Measurements from ENCODE around the gene RIN3. TPM values are rescaled to one million over a fixed set of nuclear protein-coding genes. Genes with fewer than 3 reads are reported as not detected.

Gene RIN3
- total and polyA plus RNA-seq, 10 of the 15 experiments (the other 5 are each of a cell fraction or from before 2014, with no cell fraction given) = 0.91 to 23.3 (median 6.3) TPM

- no peak for DNase-seq (ENCODE audit: low read depth, low spot score)
Measured at GRCh38 chr14:92733007-92733406, 219.4 kb downstream of the RIN3 start.

More at GRCh38 chr14:92733007-92733406, 219.4 kb downstream of the RIN3 start:
- RAD21 ChIA-PET (ENCODE audit: unreplicated experiment) = interaction anchor here (0.7 to 1.0 kb wide), 2 partner anchors 27 to 349 kb away, joined by 3 to 4 read pairs; no protein-coding TSS in a partner anchor
- Histone ChIP-seq H3K4me1 (ENCODE audit: control insufficient read depth, insufficient read depth, low read length) (peaks cover 19% of the 10 kb centered on the region), H2AFZ (ENCODE audit: control insufficient read depth, low read depth, low read length) (no peak overlapping the region), H3K27ac (ENCODE audit: control insufficient read depth, insufficient read depth) (no peak overlapping the region), H3K79me2 (ENCODE audit: control insufficient read depth, insufficient read depth, low read length) (no peaks in the 10 kb centered on the region; the same call in 1 of the 2 replicates), H3K4me3 (no peak overlapping the region), H3K9ac (ENCODE audit: control insufficient read depth, insufficient read depth, low read length) (no peak overlapping the region), H3K36me3 (ENCODE audit: control insufficient read depth in 2 of 2, insufficient read depth in 2 of 2, low read length in 1 of 2) (peaks cover 1% of the 10 kb centered on the region in 2 experiments; a peak in 3 of 4 replicates), H3K9me3 (replicated peaks; ENCODE audit: control insufficient read depth, insufficient read depth, low read length) (peaks cover 6% of the 10 kb centered on the region; the same call in 2 of the 3 replicates), H3K4me2 (ENCODE audit: control insufficient read depth, insufficient read depth) (no peak overlapping the region), H3K27me3 (replicated peaks in 1 of 2; ENCODE audit: control insufficient read depth in 2 of 2, insufficient read depth in 2 of 2, low read length in 1 of 2) (no peaks in the 10 kb centered on the region), H4K20me1 (ENCODE audit: control insufficient read depth, insufficient read depth) (no peaks in the 10 kb centered on the region)
- no peak for ATAC-seq
- no TSS peak for BruUV-seq (replicated peaks)
- 97% methylated on average over 4 of the region's 4 CpGs for whole genome bisulfite sequencing (ENCODE audit: insufficient coverage, insufficient replicate concordance, low lambda C conversion rate, missing lambda C conversion rate)
- TF ChIP-seq E2F8 (IDR thresholded peaks at IDR 0.05; ENCODE audit: low read depth, partially characterized antibody) = no peak
- no peak for TF ChIP-seq HDGF (IDR thresholded peaks at IDR 0.05)
- no peak for TF ChIP-seq MYC (IDR thresholded peaks at IDR 0.05; ENCODE audit: insufficient read depth, insufficient read length, insufficient replicate concordance, low read length, severe bottlenecking)
- no peak for TF ChIP-seq BACH1 (IDR thresholded peaks at IDR 0.05; ENCODE audit: borderline replicate concordance)
- no peak for TF ChIP-seq MTA3 (IDR thresholded peaks at IDR 0.05; ENCODE audit: borderline replicate concordance, low read length)
- no peak for TF ChIP-seq NR2F1 (conservative IDR thresholded peaks at IDR 0.05)
- TF ChIP-seq NKRF (conservative IDR thresholded peaks at IDR 0.05) = no peak
- no peak for TF ChIP-seq ZNF24 (IDR thresholded peaks at IDR 0.05)
- no peak for TF ChIP-seq HCFC1 (IDR thresholded peaks at IDR 0.05; ENCODE audit: low read length)
- TF ChIP-seq NBN (IDR thresholded peaks at IDR 0.05) = no peak
- TF ChIP-seq SKIL (IDR thresholded peaks at IDR 0.05; ENCODE audit: low read depth, poor library complexity, severe bottlenecking) = no peak
- TF ChIP-seq EZH2 (IDR thresholded peaks at IDR 0.05; ENCODE audit: borderline replicate concordance, control insufficient read depth, low read depth, low read length) = no peak
- TF ChIP-seq DPF2 (IDR thresholded peaks at IDR 0.05) = no peak
- no peak for TF ChIP-seq BCLAF1 (IDR thresholded peaks at IDR 0.05)
- SMC1A ChIA-PET (ENCODE audit: uncharacterized antibody, unreplicated experiment) = interaction anchor here (0.6 to 1.7 kb wide), 6 partner anchors 11 to 156 kb away, joined by 3 to 4 read pairs (median 4); no protein-coding TSS in a partner anchor
- in situ Hi-C loops (cut with MboI) = no loop called here
- intact Hi-C loops (cut with micrococcal nuclease; ENCODE audit: unreplicated experiment) = no loop called here
- CTCF ChIA-PET = interaction anchor here (0.8 to 1.7 kb wide), 2 partner anchors 16 to 20 kb away, joined by 3 to 4 read pairs; no protein-coding TSS in a partner anchor
- POLR2A ChIA-PET = interaction anchor here (0.7 kb wide), 1 partner anchor 147 kb away, joined by 7 read pairs; no protein-coding TSS in a partner anchor
- no peak for FAIRE-seq
